Right ventricle myocardium inferior (tissue), 1 donor: ENCODE results near the gene PRKRA. TPM values are rescaled to one million over a fixed set of nuclear protein-coding genes. Genes with fewer than 3 reads are reported as not detected.
"Not testable (repeated sequence)": the region's sequence is repeated elsewhere in the genome, so short reads cannot be mapped to it uniquely, and the experiment has no call there.

Experiments
- ATAC-seq: fragments of 200-7000 bp; cut with Tn5 transposase; one replicate; pipeline ENCODE4 v1.9.1; 2020; ENCODE audit warnings: mild to moderate bottlenecking, moderate library complexity
- DNase-seq: peaks from one replicate; pipeline ENCODE4 v3.0.0; 2021; ENCODE audit errors: missing footprints
- intact Hi-C: fragments of 100-400 bp; cut with DNase I; formaldehyde crosslinking; loops from one replicate; pipeline ENCODE4 v1.11.0; 2022
- total RNA-seq: library from RNA; stranded (reverse); fragmentation: NEBNext Ultra II Directional; extraction: Animal tissue kit (Norgen Biotek cat#: 25700); gene quantifications from one replicate; pipeline ENCODE4 v1.2.1, GENCODE V29; 2021
- donor health status: DM: no; HTN: yes; CAD: no; lungs with severe emphysema.

Gene PRKRA
- total RNA-seq, 1 donor from 2014 or later = 45.4 TPM

DNA sequence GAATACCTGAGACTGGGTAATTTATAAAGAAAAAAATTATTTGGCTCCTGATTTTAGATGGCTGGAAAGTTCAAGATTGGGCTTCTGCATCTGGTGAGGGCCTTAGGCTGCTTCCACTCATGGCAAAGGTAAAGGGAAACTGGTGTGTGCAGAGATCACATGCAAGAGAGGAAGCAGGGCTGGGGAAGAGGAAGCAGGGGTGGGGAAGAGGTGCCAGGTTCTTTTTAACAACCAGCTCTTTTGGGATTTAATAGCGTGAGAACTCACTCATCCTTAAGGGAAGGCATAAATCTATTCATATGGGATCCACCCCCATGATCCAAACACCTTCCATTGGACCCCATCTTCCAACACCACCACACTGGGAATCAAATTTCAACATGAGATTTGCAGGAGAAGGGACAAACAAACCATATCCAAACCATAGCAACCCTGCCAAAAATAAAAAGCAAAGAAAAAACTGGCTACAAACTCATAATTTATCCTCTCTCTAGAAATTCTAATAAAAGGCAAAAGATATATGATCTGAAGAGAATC lies 30.4 kb downstream of the PRKRA start:
- ATAC-seq = no peak
- intact Hi-C loops = no loop called here
- DNase-seq = no peak

- intact Hi-C loops = no loop called here
- DNase-seq = no peak
- ATAC-seq = no peak
These were observed 31.9 kb downstream of the PRKRA start for GRCh38 chr2:178419123-178419522.

DNA sequence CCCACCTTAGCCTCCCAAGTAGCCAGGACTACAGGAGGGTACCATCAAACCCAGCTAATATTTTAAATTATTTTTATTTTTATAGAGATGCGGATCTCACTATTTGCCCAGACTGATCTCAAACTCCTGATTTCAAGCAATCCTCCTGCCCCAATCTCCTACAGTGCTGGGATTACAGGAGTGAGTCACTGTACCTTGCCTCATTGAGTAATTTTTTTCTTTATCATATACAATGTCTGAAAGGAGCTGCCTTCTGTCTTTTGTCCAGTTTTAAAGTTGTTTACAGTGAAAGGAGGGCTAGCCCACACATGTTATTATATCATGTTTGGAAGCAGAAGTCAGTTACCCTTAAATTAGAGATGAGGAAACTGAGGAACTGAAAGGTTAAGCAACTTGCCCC lies 32.5 kb downstream of the PRKRA start:
- no peak for DNase-seq
- no peak for ATAC-seq
- intact Hi-C loops = no loop called here

DNA sequence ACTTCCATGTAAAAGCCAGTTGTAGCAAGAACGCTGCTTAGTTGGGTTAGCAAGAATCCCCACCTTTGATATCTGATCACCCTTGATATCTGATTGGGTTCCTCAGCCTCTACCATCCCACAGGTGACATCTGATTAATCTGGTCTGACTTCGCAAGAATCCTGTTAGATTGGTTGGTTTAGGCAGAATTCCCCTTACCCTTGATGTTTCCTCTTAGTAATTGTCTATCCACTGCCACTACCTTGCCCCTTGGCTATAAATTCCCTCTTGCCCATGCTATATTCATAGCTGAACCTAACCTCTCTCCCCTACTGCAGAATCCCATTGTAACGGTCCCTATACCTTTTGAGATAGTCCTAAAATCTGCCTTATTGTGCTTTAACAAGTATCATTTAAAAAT lies 33.1 kb downstream of the PRKRA start:
- ATAC-seq (no peak), DNase-seq (no peak)
- intact Hi-C loops = no loop called here

DNA sequence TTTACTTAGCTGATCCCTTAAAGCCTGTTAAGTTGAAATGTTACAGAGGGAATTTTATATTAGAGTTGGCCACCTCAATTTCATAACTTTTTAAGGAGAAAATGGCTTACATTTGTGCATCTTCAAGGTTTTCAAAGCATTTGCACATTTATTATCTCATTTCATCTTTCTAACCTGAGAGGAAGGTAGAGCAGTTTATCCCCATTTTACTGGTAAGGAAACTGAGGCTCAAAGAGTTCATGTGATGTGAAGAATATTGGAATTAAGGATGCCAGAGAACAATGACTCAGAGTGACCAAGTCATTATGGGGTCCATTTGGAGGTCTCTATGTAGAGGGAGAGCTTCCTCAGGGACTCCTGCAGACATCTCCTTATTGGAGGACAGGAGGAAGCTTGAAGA lies 35.0 kb downstream of the PRKRA start:
- no peak for ATAC-seq
- intact Hi-C loops = loop anchor here (2.0 kb wide), 2 partner anchors 19 to 35 kb away; partner anchors contain the start of genes PJVK and PRKRA
- DNase-seq = no peak

GRCh38 chr2:178414266-178415247 lies 36.4 kb downstream of the PRKRA start:
- ATAC-seq = peak; percentile 99
- intact Hi-C loops = loop anchor here (1.0 to 5.0 kb wide), 5 partner anchors 18 to 302 kb away; partner anchors contain the start of genes FKBP7, PJVK, PRKRA and RBM45

DNA sequence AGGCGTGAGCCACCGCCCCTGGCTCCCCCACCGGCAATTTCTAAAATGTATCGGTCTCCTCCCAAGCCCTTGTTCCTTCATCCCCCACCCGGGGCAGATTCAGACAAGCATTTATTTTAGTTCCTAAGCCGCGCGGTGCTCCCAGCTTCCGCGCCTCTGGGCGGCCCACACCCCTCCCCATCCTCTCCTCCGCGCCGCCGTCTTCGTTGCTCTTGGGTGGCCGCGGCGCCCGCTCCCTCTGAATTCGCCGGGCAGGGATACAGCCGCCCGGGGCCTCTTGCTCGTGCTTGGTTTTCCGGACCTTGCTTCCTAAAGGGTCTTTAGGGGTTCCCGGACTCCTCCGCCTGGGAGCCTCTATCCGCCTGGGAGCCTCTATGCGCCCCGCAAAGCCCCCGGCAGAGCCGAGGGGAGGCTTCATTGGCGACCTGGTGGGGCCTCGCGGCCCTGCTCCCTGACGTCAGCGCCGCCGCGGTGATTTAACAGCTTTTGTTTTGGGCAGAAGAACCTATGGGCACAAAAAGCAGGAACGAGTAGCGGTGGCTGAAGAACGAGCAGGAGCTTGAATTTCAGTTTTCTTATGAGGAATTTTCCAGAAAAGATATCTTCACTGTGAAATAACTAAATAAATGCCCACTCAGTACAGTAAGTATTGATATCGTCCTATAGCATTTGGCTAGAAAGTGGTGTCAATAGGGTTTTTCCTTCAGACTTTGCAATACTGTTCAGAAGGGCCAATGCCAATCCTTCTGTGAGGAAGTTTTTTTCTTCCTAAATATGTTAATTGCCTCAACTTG lies 37.3 kb downstream of the PRKRA start:
- DNase-seq (peak; percentile 90), ATAC-seq (peak; percentile 87)
- intact Hi-C loops = loop anchor here (1.0 to 5.0 kb wide), 5 partner anchors 17 to 301 kb away; partner anchors contain the start of genes FKBP7, PJVK, PRKRA and RBM45

More at GRCh38 chr2:178414266-178415247, 36.4 kb downstream of the PRKRA start:
- peak; percentile 91 for DNase-seq

- not testable (repeated sequence) for ATAC-seq, DNase-seq
- intact Hi-C loops = loop anchor here (5.0 kb wide), 2 partner anchors 105 to 300 kb away; partner anchors contain the start of gene RBM45
These were observed 38.5 kb downstream of the PRKRA start for GRCh38 chr2:178412453-178412852.

- intact Hi-C loops = loop anchor here (5.0 kb wide), 2 partner anchors 105 to 300 kb away; partner anchors contain the start of gene RBM45
- ATAC-seq = no peak
- no peak for DNase-seq
These were observed 38.9 kb downstream of the PRKRA start for GRCh38 chr2:178412047-178412446.

GRCh38 chr2:178409261-178409660 lies 41.7 kb downstream of the PRKRA start:
- ATAC-seq (no peak), DNase-seq (no peak)
- intact Hi-C loops = no loop called here

GRCh38 chr2:178404368-178404767 lies 46.6 kb downstream of the PRKRA start:
- ATAC-seq = no peak
- DNase-seq = no peak
- intact Hi-C loops = no loop called here

DNA sequence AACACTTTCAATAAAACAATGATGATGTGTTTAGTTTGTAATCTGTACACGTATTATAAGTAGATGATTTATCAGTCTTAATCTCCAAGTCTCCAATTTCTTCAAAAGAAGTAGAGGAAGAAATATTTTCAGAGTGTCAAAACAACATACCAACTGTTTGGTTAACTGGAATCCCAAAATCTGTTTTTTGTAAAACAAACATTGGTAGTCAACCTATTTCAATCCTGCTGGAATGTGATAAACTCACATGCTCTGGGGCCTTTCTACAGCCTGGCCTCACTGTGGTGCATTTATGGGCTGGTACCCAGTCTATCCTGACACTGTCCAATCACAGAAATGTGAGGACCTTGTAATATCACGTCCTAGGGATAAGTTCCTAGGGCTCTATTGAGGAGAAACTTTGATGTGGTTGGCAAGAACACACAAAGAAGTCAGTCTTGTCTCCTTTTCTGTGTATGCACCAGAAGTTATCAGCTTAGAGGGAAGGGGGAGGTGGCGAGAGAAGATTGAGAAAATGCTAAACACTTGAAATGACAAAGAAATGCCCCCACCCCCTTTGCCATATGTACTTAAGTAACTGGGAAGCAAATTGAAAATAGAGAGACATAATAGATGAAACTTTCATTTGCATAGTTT lies 47.2 kb downstream of the PRKRA start:
- DNase-seq (no peak), ATAC-seq (no peak)
- intact Hi-C loops = no loop called here

- intact Hi-C loops = no loop called here
- no peak for ATAC-seq
- no peak for DNase-seq
These were observed 49.0 kb downstream of the PRKRA start for GRCh38 chr2:178401994-178402437.

DNA sequence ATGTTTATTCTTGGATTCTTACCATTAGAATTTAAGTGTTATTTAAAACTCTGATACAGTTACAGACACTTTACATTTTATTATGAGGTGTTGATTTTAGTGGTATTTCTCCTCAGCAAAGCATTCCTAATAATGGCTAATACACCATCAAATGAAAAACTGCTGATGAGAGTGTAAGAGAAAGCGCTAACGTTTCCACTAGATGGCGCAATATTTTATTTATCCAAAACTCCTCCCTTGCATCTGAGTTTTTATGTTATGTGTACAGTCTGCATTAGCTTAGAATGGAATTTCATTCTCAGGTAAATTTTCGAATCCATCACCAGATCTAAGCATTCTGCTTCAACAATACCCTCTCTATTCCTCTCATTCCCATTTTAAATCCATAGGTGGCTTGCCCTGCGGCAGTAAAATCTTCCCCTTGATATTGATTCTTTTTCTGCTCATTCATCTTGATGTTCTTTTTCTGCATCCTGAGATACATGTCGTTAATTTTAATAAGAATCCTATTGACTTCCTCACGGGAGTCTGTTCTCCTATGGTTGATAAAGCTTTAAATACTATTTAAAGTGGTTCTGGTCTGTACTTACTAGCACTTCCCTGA lies 53.9 kb downstream of the PRKRA start:
- ATAC-seq (peak; percentile 57), DNase-seq (no peak)
- intact Hi-C loops = loop anchor here (2.0 kb wide), 1 partner anchor 18 kb away; no protein-coding TSS in a partner anchor

- intact Hi-C loops = loop anchor here (2.0 kb wide), 1 partner anchor 19 kb away; no protein-coding TSS in a partner anchor
- DNase-seq = no peak
- no peak for ATAC-seq
These were observed 54.9 kb downstream of the PRKRA start for GRCh38 chr2:178395941-178396570.

- ATAC-seq (no peak), DNase-seq (no peak)
- intact Hi-C loops = no loop called here
These were observed 55.7 kb downstream of the PRKRA start for GRCh38 chr2:178395295-178395694.

DNA sequence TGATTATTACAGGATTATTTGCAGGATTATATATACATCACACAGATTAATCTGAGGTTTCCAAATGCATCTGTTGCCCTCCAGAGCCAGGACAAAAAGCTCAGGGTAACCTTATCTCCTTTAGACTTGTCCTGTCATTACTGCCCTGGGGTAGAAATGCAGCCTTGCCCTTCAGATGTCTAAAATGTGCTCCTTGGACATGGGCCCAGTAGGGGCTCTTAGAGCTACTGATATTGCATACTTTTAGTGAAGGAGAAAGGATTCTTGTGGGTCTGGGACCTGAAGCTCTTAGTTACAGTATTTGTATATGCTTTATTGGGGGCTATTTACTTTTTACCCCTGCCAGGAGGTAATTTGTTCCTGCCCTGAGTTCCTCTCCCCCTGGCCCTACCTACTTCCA lies 56.1 kb downstream of the PRKRA start:
- intact Hi-C loops = no loop called here

More for the DNA sequence above, 56.1 kb downstream of the PRKRA start:
- DNase-seq = no peak
- no peak for ATAC-seq
